NCI-H2107 treated with DMSO at 0.1 percent for 48 hours (cell line): ENCODE data around the gene RBM48.
"Not testable (repeated sequence)": the region's sequence is repeated elsewhere in the genome, so short reads cannot be mapped to it uniquely, and the experiment has no call there.

Experiments
- DNase-seq: peaks from one replicate; lab custom pipeline; 2025; ENCODE audit not compliant: unreplicated experiment; lab: John Stamatoyannopoulos, UW

RBM48 gene

DNA sequence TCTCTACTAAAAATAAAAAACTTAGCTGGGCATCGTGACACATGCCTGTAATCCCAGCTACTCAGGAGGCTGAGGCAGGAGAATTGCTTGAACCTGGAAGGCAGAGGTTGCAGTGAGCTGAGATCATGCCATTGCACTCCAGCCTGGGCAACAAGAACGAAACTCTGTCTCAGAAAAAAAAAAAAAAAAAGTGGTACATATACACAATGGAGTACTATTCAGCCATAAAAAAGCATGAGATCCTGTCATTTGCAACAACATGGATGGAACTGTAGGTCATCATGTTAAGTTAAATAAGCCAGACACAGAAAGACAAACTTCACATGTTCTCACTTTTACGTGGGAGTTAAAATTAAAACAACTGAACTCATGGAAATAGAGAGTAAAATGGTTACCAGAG is 14.9 kb downstream of the RBM48 start:
- DNase-seq: not testable (repeated sequence)

DNA sequence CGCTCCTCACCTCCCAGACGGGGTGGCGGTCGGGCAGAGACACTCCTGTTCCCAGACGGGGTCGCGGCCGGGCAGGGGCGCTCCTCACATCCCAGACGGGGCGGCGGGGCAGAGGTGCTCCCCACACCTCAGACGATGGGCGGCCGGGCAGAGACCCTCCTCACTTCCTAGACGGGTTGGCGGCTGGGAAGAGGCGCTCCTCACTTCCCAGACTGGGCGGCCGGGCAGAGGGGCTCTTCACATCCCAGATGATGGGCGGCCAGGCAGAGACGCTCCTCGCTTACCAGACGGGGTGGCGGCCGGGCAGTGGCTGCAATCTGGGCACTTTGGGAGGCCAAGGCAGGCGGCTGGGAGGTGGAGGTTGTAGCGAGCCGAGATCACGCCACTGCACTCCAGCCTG is 16.5 kb downstream of the RBM48 start:
- DNase-seq: not testable (repeated sequence)

DNA sequence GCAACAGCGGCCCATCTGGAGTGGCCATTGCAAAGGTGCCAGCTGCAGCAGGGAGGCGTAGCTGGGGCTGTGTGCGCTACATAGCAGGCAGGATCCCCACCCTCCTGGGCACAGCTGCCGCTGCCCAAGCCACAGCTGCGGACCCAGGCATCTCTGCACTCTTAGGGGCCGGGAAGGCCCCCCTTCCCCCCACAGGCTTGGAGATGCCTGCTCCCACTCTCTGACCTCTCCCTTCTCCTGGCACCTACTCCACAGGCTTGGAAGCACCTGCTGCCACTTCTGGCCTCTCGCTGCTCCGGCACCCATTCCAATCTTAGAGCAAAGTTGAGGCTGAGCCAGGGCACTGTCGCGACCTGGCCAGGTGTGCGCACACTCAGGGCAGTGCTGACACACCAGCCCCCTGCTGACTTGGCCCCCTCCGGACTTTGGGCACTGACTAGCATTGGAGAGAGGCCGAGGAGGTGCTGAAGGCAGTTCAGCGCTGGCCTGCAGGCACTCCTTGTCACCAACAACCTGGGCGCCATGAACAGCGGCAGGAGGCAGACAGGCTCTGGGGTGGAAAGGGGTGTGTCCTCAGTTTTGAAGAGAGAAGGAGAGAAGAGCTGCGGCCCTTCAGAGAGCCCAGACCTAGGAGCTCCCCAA is 18.4 kb downstream of the RBM48 start:
- DNase-seq: no peak

DNA sequence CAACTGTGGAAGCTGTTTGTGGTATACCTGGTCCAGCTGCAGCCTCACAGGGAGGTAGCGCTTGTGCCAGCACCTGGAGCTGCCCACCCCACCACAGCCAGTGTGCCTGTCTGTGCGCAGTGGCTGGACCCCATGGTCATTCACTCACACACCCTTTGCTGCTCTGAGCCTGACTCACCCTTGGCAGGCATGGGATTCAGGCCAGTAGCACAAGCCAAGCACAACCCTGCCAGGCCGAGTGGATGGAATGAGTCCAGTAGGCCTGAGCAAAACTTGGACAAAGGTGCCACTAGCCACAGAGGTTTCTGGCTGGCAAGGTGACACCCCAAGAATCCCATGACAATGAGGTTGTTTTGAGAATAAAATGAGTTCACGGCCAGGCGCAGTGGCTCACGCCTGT is 19.0 kb downstream of the RBM48 start:
- DNase-seq: no peak

DNA sequence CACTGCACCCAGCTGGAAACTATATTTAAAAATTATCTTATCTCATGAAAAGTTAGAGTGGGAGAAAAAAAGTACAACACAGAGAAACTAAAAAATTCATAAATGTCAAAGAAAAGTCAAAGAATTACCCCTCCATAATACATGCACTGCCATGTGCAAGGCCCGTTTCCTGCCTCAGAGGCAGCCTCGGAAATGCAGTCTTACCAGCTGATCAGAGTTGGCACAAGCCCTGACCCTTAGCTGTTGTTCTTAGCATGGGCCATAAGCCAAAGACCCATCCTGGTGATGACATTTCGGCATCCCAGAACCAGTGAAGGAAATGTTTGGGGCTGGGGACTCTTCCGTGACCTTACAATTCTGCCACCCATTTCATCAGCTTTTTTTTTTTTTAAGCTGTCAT is 21.6 kb downstream of the RBM48 start:
- DNase-seq: no peak

DNA sequence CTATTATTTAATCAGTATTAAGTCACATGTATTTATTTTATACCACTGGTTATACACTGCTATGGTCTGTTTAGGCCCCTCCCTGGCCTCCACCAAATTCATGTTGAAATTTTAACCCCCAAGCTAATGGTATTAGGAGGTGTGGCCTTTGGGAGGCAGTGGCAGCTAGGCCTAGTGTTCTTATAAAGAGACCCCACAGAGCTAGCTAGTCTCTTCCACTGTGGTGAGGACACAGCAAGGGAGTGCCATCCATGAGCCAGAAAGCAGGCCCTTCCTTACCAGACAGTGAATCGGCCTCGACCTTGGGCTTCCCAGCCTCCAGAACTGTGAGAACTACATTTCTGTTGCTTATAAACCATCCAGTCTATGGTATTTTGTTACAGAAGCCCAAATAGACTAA is 28.7 kb downstream of the RBM48 start:
- no peak for DNase-seq

DNA sequence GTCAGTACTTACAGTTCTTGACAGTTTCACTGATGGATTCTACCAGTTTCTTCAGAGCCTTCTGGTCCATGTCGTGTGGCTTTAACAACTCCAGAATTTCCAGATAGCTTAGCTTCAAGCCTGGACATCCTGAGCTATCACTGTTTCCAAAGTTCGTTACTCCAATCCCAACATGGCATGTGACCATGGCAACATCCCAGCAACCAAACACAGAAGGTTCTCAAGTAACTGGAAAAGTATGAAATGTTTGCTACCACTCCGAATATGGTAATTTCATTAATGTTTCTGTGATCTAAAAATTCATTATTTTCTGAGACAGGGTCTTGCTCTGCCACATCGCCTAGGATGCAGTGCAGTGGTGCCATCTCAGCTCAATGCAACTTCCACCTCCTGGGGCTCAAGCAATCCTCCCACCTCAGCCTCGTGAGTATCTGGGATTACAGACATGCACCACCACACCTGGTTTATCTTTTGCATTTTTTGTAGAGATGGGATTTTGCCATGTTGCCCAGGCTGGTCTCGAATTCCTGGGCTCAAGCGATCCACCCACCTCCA is 29.3 kb downstream of the RBM48 start:
- DNase-seq: no peak

DNA sequence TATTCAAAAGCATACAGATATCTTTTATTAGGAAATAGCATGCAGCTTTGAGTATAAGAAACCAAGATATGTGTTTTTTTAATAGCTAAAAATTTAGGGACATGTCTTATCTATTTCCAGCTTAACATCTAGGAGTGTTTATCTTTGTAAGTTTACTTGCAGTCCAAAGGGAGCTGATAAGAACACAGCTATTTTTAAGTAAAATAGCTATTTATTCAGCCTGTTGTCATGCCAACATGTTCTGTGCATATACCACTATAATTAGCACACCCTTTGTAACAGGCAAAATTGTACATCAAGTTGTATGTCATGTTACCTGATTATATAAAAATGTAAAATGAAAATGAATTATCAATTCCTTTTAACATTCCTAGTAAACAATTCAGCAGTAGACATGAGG is 32.0 kb downstream of the RBM48 start:
- no peak for DNase-seq

DNA sequence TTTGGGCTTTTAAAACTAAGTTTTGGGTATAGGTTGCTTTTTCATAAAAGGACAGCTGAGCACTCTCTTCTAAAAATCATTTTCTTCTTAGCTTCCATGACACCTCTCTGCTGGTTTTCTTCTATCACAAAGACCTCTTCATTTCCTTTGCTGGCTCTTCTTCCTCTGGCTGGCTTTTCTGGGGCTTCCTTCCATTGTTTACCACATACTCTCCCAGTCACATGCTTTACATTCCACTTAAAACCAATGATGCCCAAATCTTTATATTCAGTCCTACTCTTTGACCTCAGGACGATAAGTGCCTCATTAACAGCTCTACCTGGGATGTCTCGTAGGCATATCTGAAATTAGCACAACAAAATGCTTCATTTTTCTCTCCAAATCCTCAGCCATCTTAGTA is 34.8 kb downstream of the RBM48 start:
- no peak for DNase-seq

DNA sequence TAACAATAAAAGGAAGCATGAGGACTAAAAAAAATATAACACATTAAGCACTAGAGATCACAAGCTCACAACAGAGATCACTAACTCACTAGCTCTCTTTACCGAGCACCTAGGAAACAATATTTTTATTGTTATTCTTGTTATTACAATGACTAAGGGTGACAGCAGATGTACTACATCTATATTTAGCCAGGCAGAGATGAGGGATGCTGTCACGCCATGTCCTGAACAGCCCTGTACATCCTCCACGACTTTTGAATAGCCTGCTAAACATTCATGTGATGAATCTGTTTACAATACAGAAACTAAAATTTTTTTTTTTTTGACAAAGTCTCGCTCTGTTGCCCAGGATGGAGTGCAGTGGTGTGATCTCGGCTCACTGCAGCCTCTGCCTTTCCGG is 38.9 kb downstream of the RBM48 start:
- no peak for DNase-seq

DNA sequence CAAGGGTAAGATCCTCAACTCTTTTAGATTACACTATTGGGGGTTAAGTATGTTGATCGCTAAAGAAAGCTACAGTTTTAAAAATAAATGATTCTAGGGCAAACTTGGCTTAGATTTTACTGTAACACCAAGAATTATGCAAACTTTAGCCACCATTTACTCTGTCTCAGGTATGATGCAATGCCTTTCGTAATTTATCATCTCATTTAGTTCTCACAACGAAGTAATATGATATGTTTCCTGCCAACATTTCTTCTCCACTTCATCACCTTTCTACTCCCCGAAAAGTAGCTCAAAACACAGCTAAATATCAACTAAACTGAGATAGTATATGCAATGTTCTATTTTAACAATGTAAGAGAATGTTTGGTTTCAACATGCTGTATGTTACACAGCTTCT is 40.5 kb downstream of the RBM48 start:
- DNase-seq: no peak

DNA sequence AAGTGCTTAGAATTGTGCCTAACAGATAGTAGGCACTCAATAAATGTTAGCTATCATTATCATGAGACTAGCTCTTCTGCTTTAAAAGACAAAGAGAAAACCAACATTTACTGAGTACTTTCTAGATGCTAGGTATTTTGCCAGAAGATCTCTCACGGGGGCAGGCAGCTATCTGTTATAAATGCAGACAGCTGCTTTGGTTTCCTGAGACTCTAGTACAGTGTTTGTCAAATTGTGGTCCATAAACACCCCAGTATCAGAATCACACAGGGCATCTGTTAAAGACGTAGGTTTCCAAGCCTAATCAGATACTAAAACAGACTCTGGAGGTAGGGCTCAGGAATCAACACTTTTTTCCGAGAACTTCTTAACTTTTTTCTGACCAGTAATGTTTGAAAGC is 47.7 kb downstream of the RBM48 start:
- no peak for DNase-seq

DNA sequence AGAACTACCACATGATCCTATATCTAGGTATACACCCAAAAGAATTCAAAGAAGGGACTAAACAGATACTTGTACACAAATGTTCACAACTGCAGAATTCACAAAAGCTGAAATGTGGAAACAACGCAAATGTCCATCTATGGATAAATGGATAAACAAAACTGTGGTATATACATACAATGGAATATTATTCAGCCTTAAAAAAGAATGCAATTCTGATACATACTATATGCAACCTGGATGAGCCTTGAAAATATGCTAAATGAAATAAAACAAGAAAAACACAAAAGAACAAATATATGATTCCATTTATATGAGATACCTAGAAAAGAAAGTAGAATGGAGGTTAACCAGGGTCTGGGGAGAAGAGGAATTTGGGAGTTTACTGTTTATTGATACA is 54.4 kb downstream of the RBM48 start:
- no peak for DNase-seq

DNA sequence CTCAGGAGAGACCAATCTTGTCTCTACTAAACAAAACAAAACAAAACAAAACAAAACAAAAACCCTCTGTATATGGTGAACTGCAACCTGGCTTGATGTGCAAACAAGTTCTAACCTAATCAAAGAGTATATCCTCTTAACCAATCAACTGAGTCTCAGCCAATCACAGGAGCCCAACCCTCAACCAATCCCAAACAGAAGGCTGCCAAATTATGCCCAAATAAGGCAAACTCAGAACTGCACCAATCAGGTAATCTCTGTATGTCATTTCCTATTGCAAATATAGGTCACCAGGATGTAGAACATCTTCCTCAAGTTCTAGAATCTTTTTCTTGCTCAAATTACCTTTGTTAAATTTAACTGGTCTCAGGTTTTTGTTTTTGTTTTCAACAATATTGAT is 56.4 kb downstream of the RBM48 start:
- no peak for DNase-seq

DNA sequence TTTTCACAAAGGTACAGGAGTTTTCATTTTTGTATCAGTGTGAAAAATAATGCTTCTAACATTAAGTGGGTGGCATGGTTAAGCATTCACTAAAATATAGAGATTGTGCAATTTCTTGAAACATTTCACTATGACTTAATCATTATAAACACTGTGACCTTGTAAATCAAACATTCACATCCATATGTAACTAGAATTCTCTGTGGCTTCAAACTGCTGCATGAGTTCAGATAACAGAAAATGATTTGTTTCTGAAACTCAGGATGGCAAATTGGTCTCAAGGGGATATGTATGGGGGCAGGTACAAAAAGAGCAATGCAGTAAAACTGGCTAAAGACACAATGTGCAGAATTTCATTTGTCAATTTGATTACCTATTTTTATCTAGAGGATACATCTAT is 57.8 kb downstream of the RBM48 start:
- DNase-seq: peak; percentile 15

DNA sequence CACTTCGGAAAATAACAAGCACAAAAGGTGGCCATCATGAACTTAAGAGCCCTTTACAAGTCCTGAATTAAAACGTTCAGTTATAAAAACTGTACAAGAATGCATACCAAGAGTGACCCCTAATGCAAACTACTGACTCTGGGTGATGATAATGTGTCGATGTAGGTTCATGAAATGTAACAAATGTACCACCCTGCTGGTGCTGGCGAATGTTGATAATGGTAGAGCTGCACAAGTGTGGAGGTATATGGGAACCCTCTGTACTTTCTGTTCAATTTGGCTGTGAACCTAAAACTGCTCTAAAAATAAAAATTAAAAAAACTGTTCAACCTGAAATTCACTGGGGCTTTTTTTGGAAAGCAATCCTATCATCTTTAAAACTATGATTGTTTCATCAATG is 58.2 kb downstream of the RBM48 start:
- DNase-seq: no peak
